Glomerular visceral epithelial cell (primary cell): ENCODE measurements around the gene RTTN.

Experiments used
- DNase-seq: peaks from one replicate; pipeline ENCODE4 v3.0.0-alpha.2; 2016; ENCODE audit errors: extremely low spot score

Gene RTTN

GRCh38 chr18:69980982-69981804 is 224.3 kb downstream of the RTTN start:
- DNase-seq: no peak

- no peak for DNase-seq
Measured at GRCh38 chr18:69980509-69980908, 225.0 kb downstream of the RTTN start.

GRCh38 chr18:69978732-69979715 is 226.5 kb downstream of the RTTN start:
- DNase-seq: no peak

GRCh38 chr18:69975294-69975693 is 230.2 kb downstream of the RTTN start:
- peak; percentile 15 for DNase-seq

GRCh38 chr18:69974365-69974764 is 231.1 kb downstream of the RTTN start:
- peak; percentile 41 for DNase-seq

GRCh38 chr18:69969491-69969890 is 236.0 kb downstream of the RTTN start:
- DNase-seq: no peak

GRCh38 chr18:69968039-69968438 is 237.4 kb downstream of the RTTN start:
- no peak for DNase-seq

- no peak for DNase-seq
Measured at GRCh38 chr18:69963196-69963595, 242.3 kb downstream of the RTTN start.

- DNase-seq: no peak
Measured at GRCh38 chr18:69961718-69962117, 243.8 kb downstream of the RTTN start.

- no peak for DNase-seq
Measured at GRCh38 chr18:69958422-69958821, 247.1 kb downstream of the RTTN start.

- DNase-seq: no peak
Measured at GRCh38 chr18:69957747-69958146, 247.7 kb downstream of the RTTN start.

GRCh38 chr18:69956665-69957620 is 248.5 kb downstream of the RTTN start:
- DNase-seq: no peak

- no peak for DNase-seq
Measured at GRCh38 chr18:69956057-69956456, 249.4 kb downstream of the RTTN start.

GRCh38 chr18:69954719-69955480 is 250.6 kb downstream of the RTTN start:
- DNase-seq: no peak

GRCh38 chr18:69953191-69953590 is 252.3 kb downstream of the RTTN start:
- DNase-seq: no peak
